ENCODE data around the gene C15orf39. TPM values are rescaled to one million over a fixed set of nuclear protein-coding genes. Genes with fewer than 3 reads are reported as not detected.

C15orf39 gene
- polyA plus RNA-seq, 1 donor from 2014 or later, result not detected

GRCh38 chr15:75213768-75214221, 12.1 kb downstream of the C15orf39 start:
- Histone ChIP-seq H4K20me1 (ENCODE audit: insufficient read depth) (no peaks in the 10 kb centered on the region), H3K4me2 (ENCODE audit: low read length) (no peak overlapping the region), H3K36me3 (ENCODE audit: insufficient read depth, low read length) (no peaks in the 10 kb centered on the region), H3K9ac (ENCODE audit: low read length) (no peak overlapping the region), H2AFZ (ENCODE audit: low read depth, low read length) (no peak overlapping the region), H3K9me2 (ENCODE audit: insufficient read depth, low read length) (no peaks in the 10 kb centered on the region), H3K79me2 (replicated peaks; ENCODE audit: insufficient read depth, low read length) (no peaks in the 10 kb centered on the region), H3K4me3 (ENCODE audit: low read length) (no peak overlapping the region), H3F3A (ENCODE audit: insufficient read depth, low read length, poor library complexity, severe bottlenecking) (no peaks in the 10 kb centered on the region), H3K27ac (ENCODE audit: low read length) (no peak overlapping the region), H3K27me3 (ENCODE audit: insufficient read depth, low read depth, low read length) (no peaks in the 10 kb centered on the region), H3K9me3 (ENCODE audit: low read length) (no peaks in the 10 kb centered on the region)
- TF ChIP-seq POLR2AphosphoS5 (IDR thresholded peaks at IDR 0.05) (no peak), MXI1 (conservative IDR thresholded peaks at IDR 0.05; ENCODE audit: poor library complexity, severe bottlenecking) (no peak), RAD21 (conservative IDR thresholded peaks at IDR 0.05) (no peak), SMC3 (conservative IDR thresholded peaks at IDR 0.05; ENCODE audit: poor library complexity) (no peak), REST (IDR thresholded peaks at IDR 0.05; ENCODE audit: borderline replicate concordance) (no peak), TAF1 (IDR thresholded peaks at IDR 0.05; ENCODE audit: low read depth) (no peak), EP300 (conservative IDR thresholded peaks at IDR 0.05; ENCODE audit: poor library complexity, severe bottlenecking) (no peak), EZH2 (IDR thresholded peaks at IDR 0.05; ENCODE audit: borderline replicate concordance, insufficient read depth, low read length, poor library complexity, severe bottlenecking) (no peak)
- TF ChIP-seq, protein P1, sequence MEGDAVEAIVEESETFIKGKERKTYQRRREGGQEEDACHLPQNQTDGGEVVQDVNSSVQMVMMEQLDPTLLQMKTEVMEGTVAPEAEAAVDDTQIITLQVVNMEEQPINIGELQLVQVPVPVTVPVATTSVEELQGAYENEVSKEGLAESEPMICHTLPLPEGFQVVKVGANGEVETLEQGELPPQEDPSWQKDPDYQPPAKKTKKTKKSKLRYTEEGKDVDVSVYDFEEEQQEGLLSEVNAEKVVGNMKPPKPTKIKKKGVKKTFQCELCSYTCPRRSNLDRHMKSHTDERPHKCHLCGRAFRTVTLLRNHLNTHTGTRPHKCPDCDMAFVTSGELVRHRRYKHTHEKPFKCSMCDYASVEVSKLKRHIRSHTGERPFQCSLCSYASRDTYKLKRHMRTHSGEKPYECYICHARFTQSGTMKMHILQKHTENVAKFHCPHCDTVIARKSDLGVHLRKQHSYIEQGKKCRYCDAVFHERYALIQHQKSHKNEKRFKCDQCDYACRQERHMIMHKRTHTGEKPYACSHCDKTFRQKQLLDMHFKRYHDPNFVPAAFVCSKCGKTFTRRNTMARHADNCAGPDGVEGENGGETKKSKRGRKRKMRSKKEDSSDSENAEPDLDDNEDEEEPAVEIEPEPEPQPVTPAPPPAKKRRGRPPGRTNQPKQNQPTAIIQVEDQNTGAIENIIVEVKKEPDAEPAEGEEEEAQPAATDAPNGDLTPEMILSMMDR (IDR thresholded peaks at IDR 0.05; ENCODE audit: poor library complexity, severe bottlenecking), result no peak

DNA sequence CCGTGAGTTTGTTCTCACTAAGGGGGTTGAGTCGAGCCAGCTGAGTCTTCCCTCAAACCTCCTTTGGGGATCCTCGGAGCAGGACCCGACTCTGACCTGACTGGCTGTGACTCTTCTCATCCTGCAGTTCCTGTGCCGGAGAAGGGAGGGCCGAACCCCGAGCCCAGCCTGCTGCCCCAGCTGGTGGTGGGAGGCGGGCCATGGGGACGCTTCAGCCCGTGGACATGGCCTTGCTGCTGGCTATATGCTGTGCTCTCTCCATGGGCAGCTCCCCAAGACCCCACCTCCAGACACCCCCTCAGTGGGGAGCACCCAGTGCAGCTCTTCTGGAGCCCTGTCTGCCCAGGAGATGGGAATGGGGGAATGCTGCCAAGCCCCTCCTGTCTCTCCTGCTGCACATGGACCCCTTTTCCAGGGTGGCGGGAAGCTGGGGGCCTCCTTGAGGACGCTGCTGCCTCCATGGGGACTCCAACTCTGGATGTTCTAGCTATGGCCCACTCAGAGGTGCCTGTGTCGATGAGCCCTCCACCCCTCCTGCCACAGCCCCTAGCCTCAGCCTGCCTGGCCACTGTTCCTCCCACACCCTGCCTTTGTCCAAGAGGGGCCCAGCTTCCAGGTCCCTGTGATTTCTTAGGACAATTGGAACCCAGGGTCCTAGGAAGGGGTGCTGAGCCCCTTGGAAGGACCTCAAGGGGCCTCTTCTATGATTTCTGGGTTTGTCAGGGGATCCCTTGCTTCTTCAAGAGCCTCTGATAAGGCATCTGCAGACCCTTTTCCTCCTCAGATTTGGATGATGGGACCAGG, 12.8 kb downstream of the C15orf39 start:
- H3K4me2 ChIP-seq (ENCODE audit: low read length), result no peak overlapping the region
- no peaks in the 10 kb centered on the region for H3F3A ChIP-seq (ENCODE audit: insufficient read depth, low read length, poor library complexity, severe bottlenecking)
- TF ChIP-seq EZH2 (IDR thresholded peaks at IDR 0.05; ENCODE audit: borderline replicate concordance, insufficient read depth, low read length, poor library complexity, severe bottlenecking), result no peak
- TF ChIP-seq SMC3 (conservative IDR thresholded peaks at IDR 0.05; ENCODE audit: poor library complexity), result no peak
- no peak for TF ChIP-seq MXI1 (conservative IDR thresholded peaks at IDR 0.05; ENCODE audit: poor library complexity, severe bottlenecking)
- TF ChIP-seq RAD21 (conservative IDR thresholded peaks at IDR 0.05), result no peak
- no peak for TF ChIP-seq TAF1 (IDR thresholded peaks at IDR 0.05; ENCODE audit: low read depth)
- TF ChIP-seq, protein P1 (IDR thresholded peaks at IDR 0.05; ENCODE audit: poor library complexity, severe bottlenecking), result no peak
- TF ChIP-seq REST (IDR thresholded peaks at IDR 0.05; ENCODE audit: borderline replicate concordance), result no peak
- TF ChIP-seq POLR2AphosphoS5 (IDR thresholded peaks at IDR 0.05), result no peak
- no peak for TF ChIP-seq EP300 (conservative IDR thresholded peaks at IDR 0.05; ENCODE audit: poor library complexity, severe bottlenecking)
- H3K9me2 ChIP-seq (ENCODE audit: insufficient read depth, low read length), result no peaks in the 10 kb centered on the region
- no peaks in the 10 kb centered on the region for H3K36me3 ChIP-seq (ENCODE audit: insufficient read depth, low read length)
- no peak overlapping the region for H2AFZ ChIP-seq (ENCODE audit: low read depth, low read length)
- H3K9ac ChIP-seq (ENCODE audit: low read length), result no peak overlapping the region
- H3K9me3 ChIP-seq (ENCODE audit: low read length), result no peaks in the 10 kb centered on the region
- H3K4me3 ChIP-seq (ENCODE audit: low read length), result no peak overlapping the region
- no peaks in the 10 kb centered on the region for H3K79me2 ChIP-seq (replicated peaks; ENCODE audit: insufficient read depth, low read length)
- H4K20me1 ChIP-seq (ENCODE audit: insufficient read depth), result no peaks in the 10 kb centered on the region
- no peak overlapping the region for H3K27ac ChIP-seq (ENCODE audit: low read length)
- H3K27me3 ChIP-seq (ENCODE audit: insufficient read depth, low read depth, low read length), result no peaks in the 10 kb centered on the region

Measured in neural cell (in vitro differentiated cells).